ENCODE measurements around the gene ABCA2. TPM values are rescaled to one million over a fixed set of nuclear protein-coding genes. Genes with fewer than 3 reads are reported as not detected.

Gene ABCA2
- total RNA-seq, 4 donors from 2014 or later: 18.2 to 27.6 (median 23.7) TPM

DNA sequence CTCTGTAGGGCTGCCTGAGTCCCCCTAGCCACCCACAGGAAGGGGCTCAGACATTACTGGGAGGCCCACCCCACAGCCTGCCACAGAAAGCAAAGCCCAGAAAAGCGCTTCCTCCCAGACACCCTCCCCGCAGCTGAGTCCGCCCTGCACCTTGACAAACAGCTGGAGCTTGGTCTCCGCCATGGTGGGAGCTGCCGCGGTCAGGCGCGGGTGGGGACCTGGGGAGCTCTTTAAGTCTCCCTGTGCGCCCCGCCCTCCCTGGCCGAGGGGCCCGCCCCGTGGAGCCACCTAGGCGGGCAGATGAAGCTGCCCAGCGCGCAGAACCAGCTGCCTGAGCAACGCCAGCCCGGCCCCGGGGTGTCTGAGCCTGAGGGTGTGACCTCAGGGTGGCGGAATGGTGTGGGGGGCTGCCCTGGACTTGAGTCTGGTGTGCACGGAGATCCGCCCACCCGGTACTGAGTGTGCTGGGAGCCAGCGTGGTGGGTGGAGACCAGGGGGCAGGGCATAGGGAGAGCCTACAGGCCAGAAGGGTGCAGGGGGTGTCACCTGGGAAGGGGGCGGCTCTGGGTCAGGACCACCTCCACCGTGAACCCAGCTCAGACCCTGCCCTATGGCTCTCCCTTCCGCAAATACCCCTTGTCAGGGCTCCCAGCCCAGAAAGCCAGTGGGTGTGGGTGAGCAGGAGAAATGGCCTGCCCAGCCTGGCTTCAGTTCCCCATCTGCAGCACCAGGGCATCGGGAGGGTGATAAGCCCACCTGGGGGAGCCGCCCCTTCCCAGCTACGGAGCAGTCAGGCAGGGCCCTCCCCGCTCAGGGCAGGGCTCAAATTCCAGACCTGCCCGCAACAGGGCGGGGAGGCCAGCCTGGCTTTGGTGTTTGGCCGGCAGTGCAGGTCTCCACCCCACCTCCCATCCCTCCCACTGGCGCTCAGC lies 31.4 kb downstream of the ABCA2 start, which contains the start of gene CLIC3:
CLIC3 (minus strand) TSS at position 208 of the 932 bp plus-strand sequence; CDS start at position 183, 25 bp downstream.
- WGBS, 2 donors: 24 to 36% methylated on average over 18 to 25 of the region's 35 CpGs
- intact Hi-C loops (cut with DNase I; ENCODE audit: low total_unique reads): no loop called here
- no peak for DNase-seq (ENCODE audit: low spot score in 2 of 2)

DNA sequence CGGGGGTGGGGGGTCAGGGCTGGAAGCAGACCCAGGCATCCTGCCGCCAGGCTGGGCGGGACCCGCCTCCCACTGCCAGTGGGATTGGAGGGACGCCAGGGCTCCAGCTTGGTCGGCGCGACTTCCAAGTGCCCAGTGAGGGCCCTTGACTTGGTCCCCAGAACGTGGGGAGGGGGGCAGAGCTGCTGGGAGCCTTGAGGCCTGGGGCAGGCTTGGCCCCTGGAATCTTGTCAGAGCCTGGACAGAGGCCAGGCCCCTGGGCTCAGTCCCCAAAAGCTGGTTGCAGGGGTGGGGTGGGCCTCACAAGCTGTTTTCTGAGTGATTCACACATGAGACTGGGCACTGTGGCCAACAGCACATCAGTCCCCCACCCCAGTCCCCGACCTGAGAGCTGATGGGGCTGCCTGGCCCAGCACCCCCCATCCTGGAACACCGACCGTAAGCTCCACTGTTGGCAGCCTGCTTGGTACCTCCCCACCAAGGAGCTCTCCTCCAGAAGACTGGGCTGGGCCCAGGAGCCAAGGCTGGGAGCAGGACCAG lies 32.2 kb downstream of the ABCA2 start:
- no peak for DNase-seq (ENCODE audit: low spot score in 2 of 2)
- H3K4me3 ChIP-seq (ENCODE audit: low read depth, poor library complexity, severe bottlenecking): no peak overlapping the region
- TF ChIP-seq, protein P1, sequence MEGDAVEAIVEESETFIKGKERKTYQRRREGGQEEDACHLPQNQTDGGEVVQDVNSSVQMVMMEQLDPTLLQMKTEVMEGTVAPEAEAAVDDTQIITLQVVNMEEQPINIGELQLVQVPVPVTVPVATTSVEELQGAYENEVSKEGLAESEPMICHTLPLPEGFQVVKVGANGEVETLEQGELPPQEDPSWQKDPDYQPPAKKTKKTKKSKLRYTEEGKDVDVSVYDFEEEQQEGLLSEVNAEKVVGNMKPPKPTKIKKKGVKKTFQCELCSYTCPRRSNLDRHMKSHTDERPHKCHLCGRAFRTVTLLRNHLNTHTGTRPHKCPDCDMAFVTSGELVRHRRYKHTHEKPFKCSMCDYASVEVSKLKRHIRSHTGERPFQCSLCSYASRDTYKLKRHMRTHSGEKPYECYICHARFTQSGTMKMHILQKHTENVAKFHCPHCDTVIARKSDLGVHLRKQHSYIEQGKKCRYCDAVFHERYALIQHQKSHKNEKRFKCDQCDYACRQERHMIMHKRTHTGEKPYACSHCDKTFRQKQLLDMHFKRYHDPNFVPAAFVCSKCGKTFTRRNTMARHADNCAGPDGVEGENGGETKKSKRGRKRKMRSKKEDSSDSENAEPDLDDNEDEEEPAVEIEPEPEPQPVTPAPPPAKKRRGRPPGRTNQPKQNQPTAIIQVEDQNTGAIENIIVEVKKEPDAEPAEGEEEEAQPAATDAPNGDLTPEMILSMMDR (IDR thresholded peaks at IDR 0.05): no peak
- no peak for TF ChIP-seq POLR2A (IDR thresholded peaks at IDR 0.05)
- intact Hi-C loops (cut with DNase I; ENCODE audit: low total_unique reads): no loop called here
- 5 to 14% methylated on average over 8 to 12 of the region's 12 CpGs for WGBS, 2 donors

More for the DNA sequence above, 31.4 kb downstream of the ABCA2 start, which contains the start of gene CLIC3:
- no peak for TF ChIP-seq POLR2A (IDR thresholded peaks at IDR 0.05)
- TF ChIP-seq, protein P1 (IDR thresholded peaks at IDR 0.05): no peak
- no peak within 1 kb of the TSS for H3K4me3 ChIP-seq (ENCODE audit: low read depth, poor library complexity, severe bottlenecking)

DNA sequence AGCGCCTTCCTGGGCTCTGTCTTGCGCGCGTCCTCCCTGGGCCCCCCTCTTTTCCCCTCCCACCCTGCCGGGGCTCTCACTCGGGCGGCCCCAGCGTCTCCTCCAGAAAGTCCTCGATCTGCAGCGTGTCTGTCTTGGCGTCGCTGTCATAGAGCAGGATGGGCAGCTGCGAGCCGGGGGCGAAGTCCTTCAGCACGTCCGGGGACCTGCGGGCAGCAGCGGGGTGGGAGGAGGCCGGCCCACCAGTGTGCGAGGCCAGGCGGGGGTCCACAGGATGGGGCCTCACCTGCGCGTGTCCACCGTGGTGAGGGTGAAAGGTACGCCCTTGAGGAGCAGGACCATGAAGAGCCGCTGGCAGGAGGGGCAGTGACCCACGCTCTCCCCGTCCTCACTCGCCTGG lies 32.7 kb downstream of the ABCA2 start:
- intact Hi-C loops (cut with DNase I; ENCODE audit: low total_unique reads): no loop called here
- no peak for DNase-seq (ENCODE audit: low spot score in 2 of 2)
- no peak overlapping the region for H3K4me3 ChIP-seq (ENCODE audit: low read depth, poor library complexity, severe bottlenecking)
- TF ChIP-seq, protein P1 (IDR thresholded peaks at IDR 0.05): no peak
- TF ChIP-seq POLR2A (IDR thresholded peaks at IDR 0.05): no peak
- 20 to 26% methylated on average over 28 to 29 of the region's 30 CpGs for WGBS, 2 donors

DNA sequence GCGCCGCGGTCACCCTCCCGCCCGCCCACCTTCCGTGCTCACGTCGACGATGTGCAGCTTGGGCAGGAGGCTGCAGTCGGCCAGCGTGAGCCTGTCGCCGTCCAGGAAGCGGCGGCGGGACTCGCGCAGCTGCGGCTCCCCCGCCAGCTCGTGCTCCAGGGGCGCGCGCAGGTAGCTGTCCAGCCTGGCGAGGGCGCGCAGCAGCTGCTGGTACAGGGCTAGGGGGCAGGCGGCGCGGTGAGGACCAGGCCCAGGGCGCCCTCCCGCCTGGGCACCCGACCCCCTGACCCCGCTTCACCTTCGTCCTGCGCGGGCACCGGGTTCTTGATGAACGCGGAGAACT lies 33.2 kb downstream of the ABCA2 start:
- intact Hi-C loops (cut with DNase I; ENCODE audit: low total_unique reads): no loop called here
- no peak overlapping the region for H3K4me3 ChIP-seq (ENCODE audit: low read depth, poor library complexity, severe bottlenecking)
- WGBS, 2 donors: 55% methylated on average over 21 of the region's 40 CpGs; no CpG with 5 or more reads in 1 of the 2 donors
- no peak for DNase-seq (ENCODE audit: low spot score in 2 of 2)
- TF ChIP-seq, protein P1 (IDR thresholded peaks at IDR 0.05): no peak
- no peak for TF ChIP-seq POLR2A (IDR thresholded peaks at IDR 0.05)

DNA sequence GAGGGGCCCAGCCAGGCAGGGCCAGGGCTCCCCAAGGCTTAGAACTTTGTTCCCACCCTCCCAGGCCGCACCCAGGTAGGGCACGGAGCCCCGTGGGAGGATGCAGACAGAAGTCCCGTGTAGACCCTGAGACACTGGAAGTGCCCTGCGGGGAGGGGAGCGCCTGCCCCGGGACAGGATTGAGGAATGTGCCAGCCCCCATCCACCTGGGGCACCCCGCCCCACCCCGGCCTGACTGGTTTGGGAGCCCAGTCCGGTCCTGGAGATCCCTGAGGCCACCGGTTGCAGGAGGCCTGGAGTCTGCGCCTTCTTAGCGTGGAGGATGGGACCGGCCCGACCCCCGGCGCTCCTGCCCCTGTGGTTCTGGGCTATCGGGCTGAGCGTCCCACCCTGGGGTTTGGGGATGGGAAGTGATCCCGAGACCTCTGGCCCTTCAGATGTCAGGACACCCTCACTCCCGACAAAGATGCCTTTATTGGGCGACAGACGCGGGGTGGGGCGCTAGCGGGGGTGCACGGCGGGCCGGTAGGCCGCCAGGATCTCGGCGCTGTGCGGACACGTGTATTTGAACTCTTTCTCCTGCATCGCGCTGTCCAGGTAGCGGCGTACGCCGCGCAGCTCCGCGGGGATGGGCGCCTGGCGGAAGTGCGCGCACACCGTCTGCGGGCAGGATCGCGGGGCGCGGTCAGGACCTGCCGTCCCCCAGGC lies 33.7 kb downstream of the ABCA2 start:
- 52 to 69% methylated on average over 8 to 28 of the region's 54 CpGs for WGBS, 2 donors
- intact Hi-C loops (cut with DNase I; ENCODE audit: low total_unique reads): no loop called here
- no peak overlapping the region for H3K4me3 ChIP-seq (ENCODE audit: low read depth, poor library complexity, severe bottlenecking)
- no peak for DNase-seq (ENCODE audit: low spot score in 2 of 2)
- no peak for TF ChIP-seq POLR2A (IDR thresholded peaks at IDR 0.05)
- TF ChIP-seq, protein P1 (IDR thresholded peaks at IDR 0.05): no peak
